Endothelial cell of umbilical vein (primary cell): Measurements from ENCODE around the gene AP4B1. TPM values are rescaled to one million over a fixed set of nuclear protein-coding genes. Genes with fewer than 3 reads are reported as not detected.
A peak's percentile ranks its signal among the peaks of the same experiment; 100 is the strongest.

Source experiments
- BruUV-seq: library from RNA; stranded (reverse); fragments of 400-500 nt; replicated peaks from 2 replicates; lab custom pipeline; 2021; lab: Mats Ljungman, UMichigan
- CTCF ChIA-PET: fragments of 300-600, 350-600 bp; sonication (Branson Sonifier 250); formaldehyde crosslinking; loops from one replicate; lab custom pipeline; 2021; ENCODE audit warnings: antibody characterized with exemption, inconsistent platforms; lab: Charles Lee
- POLR2A ChIA-PET: fragments of 300-600, 350-600 bp; sonication (Branson Sonifier 250); formaldehyde crosslinking; loops from one replicate; lab custom pipeline; 2021; ENCODE audit warnings: antibody characterized with exemption, inconsistent platforms; lab: Charles Lee
- DNase-seq: peaks from one replicate; pipeline ENCODE4 v3.0.0-alpha.2; 2011; ENCODE audit warnings: low read depth, low spot score
- FAIRE-seq: peaks from 2 replicates; lab custom pipeline; 2011; peaks lifted over from hg19 to GRCh38; lab: Jason Lieb, UNC
- H2AFZ ChIP-seq: 2 replicates; pipeline ENCODE4 v1.6.0; 2012; ENCODE audit warnings: low read depth, low read length, control low read depth, inconsistent platforms
- H3K27ac ChIP-seq: 2 replicates; pipeline ENCODE4 v1.5.1; 2011; ENCODE audit warnings: low read depth, mild to moderate bottlenecking, control low read depth, low read length, moderate library complexity; ENCODE audit not compliant: insufficient read depth
- H3K27me3 ChIP-seq, 2 experiments: 2 replicates each; pipeline versions ENCODE4 v1.6.0 to v1.6.1; 2011; ENCODE audit warnings: low read length in 2 of 2, mixed read lengths in 1 of 2; ENCODE audit not compliant: control insufficient read depth in 2 of 2, insufficient read depth in 2 of 2
- H3K36me3 ChIP-seq, 2 experiments: 2 replicates in 1 of 2; 3 replicates in 1 of 2; pipeline ENCODE4 v1.5.1; 2011; ENCODE audit warnings: low read length in 2 of 2, mild to moderate bottlenecking in 1 of 2, moderate library complexity in 1 of 2; ENCODE audit not compliant: control insufficient read depth in 2 of 2, insufficient read depth in 2 of 2; ENCODE audit errors: extremely low read depth in 1 of 2
- H3K4me1 ChIP-seq: 3 replicates; pipeline ENCODE4 v1.5.1; 2011; ENCODE audit warnings: mild to moderate bottlenecking, low read length; ENCODE audit not compliant: control insufficient read depth, insufficient read depth; ENCODE audit errors: extremely low read depth
- H3K4me2 ChIP-seq: 2 replicates; pipeline ENCODE4 v1.6.1; 2011; ENCODE audit warnings: low read length, control low read depth, mixed read lengths; ENCODE audit not compliant: insufficient read depth
- H3K4me3 ChIP-seq, 3 experiments: fragments of 200-600 bp in 1 of 3; sonication (generic), shearing (Covaris generic) in 1 of 3; replicated peaks in 1 of 3; 2 replicates each; pipeline ENCODE4 v1.5.1; 2011 to 2016; ENCODE audit warnings: control low read depth in 3 of 3, low read length in 3 of 3, mild to moderate bottlenecking in 2 of 3, inconsistent platforms in 1 of 3, low read depth in 1 of 3, moderate library complexity in 1 of 3; ENCODE audit not compliant: insufficient read depth in 1 of 3
- H3K79me2 ChIP-seq: 2 replicates; pipeline ENCODE4 v1.6.0; 2012; ENCODE audit warnings: low read length, inconsistent platforms; ENCODE audit not compliant: control insufficient read depth, insufficient read depth
- H3K9ac ChIP-seq: replicated peaks from 2 replicates; pipeline ENCODE3; 2011; ENCODE audit warnings: low read length, control low read depth; ENCODE audit not compliant: insufficient read depth; ENCODE audit errors: extremely low read depth
- H3K9me1 ChIP-seq: replicated peaks from 3 replicates; pipeline ENCODE4 v1.6.0; 2011; ENCODE audit warnings: mild to moderate bottlenecking, low read length; ENCODE audit not compliant: control insufficient read depth, insufficient read depth; ENCODE audit errors: extremely low read depth
- H3K9me3 ChIP-seq: replicated peaks from 2 replicates; pipeline ENCODE4 v1.5.1; 2012; ENCODE audit warnings: low read length, inconsistent platforms; ENCODE audit not compliant: control insufficient read depth, insufficient read depth
- H4K20me1 ChIP-seq: replicated peaks from 2 replicates; pipeline ENCODE3; 2011; ENCODE audit warnings: mild to moderate bottlenecking, low read length; ENCODE audit not compliant: control insufficient read depth, insufficient read depth; ENCODE audit errors: extremely low read depth
- EZH2 ChIP-seq: IDR thresholded peaks from 2 replicates; pipeline ENCODE4 v1.6.1; 2012; ENCODE audit warnings: borderline replicate concordance, low read depth, mild to moderate bottlenecking, moderate library complexity, low read length, inconsistent platforms; ENCODE audit not compliant: severe bottlenecking
- FOS ChIP-seq: IDR thresholded peaks from 2 replicates; pipeline ENCODE4 v1.6.1; 2011; ENCODE audit warnings: mild to moderate bottlenecking, low read length, moderate library complexity, borderline replicate concordance; ENCODE audit not compliant: insufficient read depth
- GATA2 ChIP-seq: IDR thresholded peaks from 2 replicates; pipeline ENCODE4 v1.7.0; 2011; ENCODE audit warnings: low read depth, mild to moderate bottlenecking, moderate library complexity, mixed read lengths, low read length; ENCODE audit not compliant: insufficient read length, insufficient read depth
- JUN ChIP-seq: IDR thresholded peaks from 2 replicates; pipeline ENCODE4 v1.6.1; 2011; ENCODE audit warnings: borderline replicate concordance, low read depth; ENCODE audit not compliant: insufficient read length, insufficient read depth
- POLR2A ChIP-seq: IDR thresholded peaks from 2 replicates; pipeline ENCODE4 v1.6.1; 2012; ENCODE audit warnings: low read depth, mild to moderate bottlenecking, control low read depth, low read length
- POLR2AphosphoS5 ChIP-seq: IDR thresholded peaks from 2 replicates; pipeline ENCODE4 v1.6.1; 2012; ENCODE audit warnings: low read depth, mild to moderate bottlenecking, control low read depth, low read length, moderate library complexity; ENCODE audit not compliant: insufficient read depth
- dilution Hi-C: fragments of 300-500 bp; cut with MboI; formaldehyde crosslinking; loops from one replicate; pipeline ENCODE4 v1.15.0; 2019; ENCODE audit warnings: low sequenced_read_pairs; ENCODE audit not compliant: extremely low pct_ligation_motif_present
- intact Hi-C: fragments of 100-400 bp; cut with micrococcal nuclease; formaldehyde crosslinking; loops from one replicate; pipeline ENCODE4 v1.10.0; 2022
- polyA plus RNA-seq, 4 experiments: library from polyadenylated mRNA; depleted of rRNA in 3 of 4; stranded (reverse) in 3 of 4; unstranded in 1 of 4; fragments of >200 nt; gene quantifications; 2 replicates each; pipeline versions ENCODE4 v1.2.1 to v1.2.3, GENCODE V29; 2011 to 2012; ENCODE audit warnings: missing spikeins in 1 of 4
- total RNA-seq: library from RNA; stranded (reverse); gene quantifications from 2 replicates; pipeline ENCODE4 v1.2.3, GENCODE V29; 2021
- TF ChIP-seq, protein P1 (sequence below): IDR thresholded peaks from 2 replicates; pipeline ENCODE4 v1.6.1; 2011; ENCODE audit not compliant: insufficient read depth, insufficient read length

AP4B1 gene
- total and polyA plus RNA-seq, 2 donors (not counting 3 experiments of a cell fraction or from before 2014, with no cell fraction given): 21.9 to 33.0 TPM

DNA sequence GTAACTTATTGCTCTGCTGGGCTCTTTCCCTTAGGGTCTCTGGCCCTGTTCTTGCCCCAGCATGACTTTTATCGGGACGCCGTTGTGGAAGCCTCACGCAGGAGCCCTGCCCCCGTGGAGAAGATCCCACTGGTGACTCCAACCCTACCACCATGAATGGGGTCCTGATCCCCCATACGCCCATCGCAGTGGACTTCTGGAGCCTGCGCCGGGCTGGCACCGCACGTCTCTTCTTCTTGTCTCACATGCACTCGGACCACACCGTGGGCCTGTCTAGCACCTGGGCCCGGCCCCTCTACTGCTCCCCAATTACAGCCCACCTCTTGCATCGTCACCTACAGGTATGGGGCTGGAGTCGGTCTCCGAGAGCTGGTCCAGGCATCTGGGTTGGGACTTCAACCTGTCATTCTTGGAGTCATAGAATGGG, 849 bp upstream of the AP4B1 start:
- TF ChIP-seq POLR2AphosphoS5 (no peak), POLR2A (no peak), EZH2 (no peak)
- H3K9me3 ChIP-seq: no peaks in the 10 kb centered on the region
- DNase-seq (no peak), FAIRE-seq (no peak)
- CTCF ChIA-PET: interaction anchor here (1.2 to 4.8 kb wide), 4 partner anchors 25 to 72 kb away, joined by 3 to 54 read pairs (median 21); partner anchors contain the start of gene HIPK1
- peak overlapping the region; percentile 91 for H3K9ac ChIP-seq
- H3K36me3 ChIP-seq: no peaks in the 10 kb centered on the region
- H3K9me1 ChIP-seq: no peaks in the 10 kb centered on the region
- H3K4me2 ChIP-seq: peak overlapping the region; percentile 61
- H3K27ac ChIP-seq: peak overlapping the region; percentile 36
- no peaks in the 10 kb centered on the region for H4K20me1 ChIP-seq
- H3K79me2 ChIP-seq: peaks cover 30% of the 10 kb centered on the region
- H3K27me3 ChIP-seq: no peaks in the 10 kb centered on the region
- TSS peak; percentile 69 for BruUV-seq
- H3K4me3 ChIP-seq: peak overlapping the region; percentile 35 to 76 (median 60)
- peak overlapping the region; percentile 94 for H2AFZ ChIP-seq
- POLR2A ChIA-PET: interaction anchor here (1.3 to 1.6 kb wide), 2 partner anchors 24 to 147 kb away, joined by 3 to 8 read pairs; partner anchors contain the start of gene HIPK1
- intact Hi-C loops: loop anchor here (1.0 to 10.0 kb wide), 8 partner anchors 24 to 1191 kb away; partner anchors contain the start of genes HIPK1, OLFML3, PHTF1 and PPM1J
- dilution Hi-C loops: no loop called here
- H3K4me1 ChIP-seq: peaks cover 12% of the 10 kb centered on the region

DNA sequence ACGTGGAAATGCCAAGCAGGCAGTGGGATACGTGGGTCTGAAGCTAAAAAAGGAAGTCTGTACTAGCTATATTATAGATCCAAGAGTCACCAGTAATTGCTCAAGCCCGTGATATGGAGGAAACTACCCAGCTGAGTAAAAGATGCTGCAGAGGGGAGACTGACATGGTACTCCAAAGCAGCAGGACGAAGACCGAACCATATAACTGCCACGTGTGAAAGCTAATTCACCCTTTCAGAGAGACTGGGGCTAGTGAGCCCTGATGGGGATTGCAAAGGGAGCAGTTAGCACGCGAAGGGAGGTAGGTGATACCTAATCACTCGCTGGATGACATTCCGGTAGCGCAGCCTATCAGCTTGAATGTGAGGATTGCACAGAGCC, 316 bp downstream of the AP4B1 start:
- Histone ChIP-seq H3K4me2 (peak overlapping the region; percentile 88), H3K4me3 (peak overlapping the region; percentile 55 to 86 (median 60)), H3K79me2 (peaks cover 30% of the 10 kb centered on the region), H3K9ac (peak overlapping the region; percentile 91), H3K27me3 (no peaks in the 10 kb centered on the region), H3K27ac (peak overlapping the region; percentile 72), H3K9me1 (no peaks in the 10 kb centered on the region), H3K4me1 (peaks cover 12% of the 10 kb centered on the region), H4K20me1 (no peaks in the 10 kb centered on the region), H3K9me3 (no peaks in the 10 kb centered on the region), H3K36me3 (peaks cover 6% of the 10 kb centered on the region in 2 experiments), H2AFZ (peak overlapping the region; percentile 69)
- ChIA-PET POLR2A (interaction anchor here (0.6 to 1.7 kb wide), 6 partner anchors 25 to 146 kb away, joined by 3 to 8 read pairs (median 5); partner anchors contain the start of genes HIPK1 and RSBN1), CTCF (interaction anchor here (0.6 to 4.8 kb wide), 15 partner anchors 9 to 378 kb away, joined by 3 to 54 read pairs (median 4); partner anchors contain the start of gene HIPK1)
- FAIRE-seq: no peak
- dilution Hi-C loops: no loop called here
- no peak for TF ChIP-seq POLR2A
- TF ChIP-seq POLR2AphosphoS5: no peak
- TF ChIP-seq, protein P1, sequence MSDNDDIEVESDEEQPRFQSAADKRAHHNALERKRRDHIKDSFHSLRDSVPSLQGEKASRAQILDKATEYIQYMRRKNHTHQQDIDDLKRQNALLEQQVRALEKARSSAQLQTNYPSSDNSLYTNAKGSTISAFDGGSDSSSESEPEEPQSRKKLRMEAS: no peak
- no peak for TF ChIP-seq EZH2
- TF ChIP-seq GATA2: no peak
- no peak for TF ChIP-seq JUN
- no peak for TF ChIP-seq FOS
- intact Hi-C loops: loop anchor here (2.0 to 10.0 kb wide), 3 partner anchors 75 to 1189 kb away; partner anchors contain the start of genes OLFML3 and PPM1J
- DNase-seq: no peak
- TSS peak; percentile 68 for BruUV-seq
